ENCODE measurements around the gene METRNL. TPM values are rescaled to one million over a fixed set of nuclear protein-coding genes. Genes with fewer than 3 reads are reported as not detected.
"Not testable (repeated sequence)": the region's sequence is repeated elsewhere in the genome, so short reads cannot be mapped to it uniquely, and the experiment has no call there.

Gene METRNL
- total and polyA plus RNA-seq, 12 donors: 39.0 to 134 (median 70.9) TPM

DNA sequence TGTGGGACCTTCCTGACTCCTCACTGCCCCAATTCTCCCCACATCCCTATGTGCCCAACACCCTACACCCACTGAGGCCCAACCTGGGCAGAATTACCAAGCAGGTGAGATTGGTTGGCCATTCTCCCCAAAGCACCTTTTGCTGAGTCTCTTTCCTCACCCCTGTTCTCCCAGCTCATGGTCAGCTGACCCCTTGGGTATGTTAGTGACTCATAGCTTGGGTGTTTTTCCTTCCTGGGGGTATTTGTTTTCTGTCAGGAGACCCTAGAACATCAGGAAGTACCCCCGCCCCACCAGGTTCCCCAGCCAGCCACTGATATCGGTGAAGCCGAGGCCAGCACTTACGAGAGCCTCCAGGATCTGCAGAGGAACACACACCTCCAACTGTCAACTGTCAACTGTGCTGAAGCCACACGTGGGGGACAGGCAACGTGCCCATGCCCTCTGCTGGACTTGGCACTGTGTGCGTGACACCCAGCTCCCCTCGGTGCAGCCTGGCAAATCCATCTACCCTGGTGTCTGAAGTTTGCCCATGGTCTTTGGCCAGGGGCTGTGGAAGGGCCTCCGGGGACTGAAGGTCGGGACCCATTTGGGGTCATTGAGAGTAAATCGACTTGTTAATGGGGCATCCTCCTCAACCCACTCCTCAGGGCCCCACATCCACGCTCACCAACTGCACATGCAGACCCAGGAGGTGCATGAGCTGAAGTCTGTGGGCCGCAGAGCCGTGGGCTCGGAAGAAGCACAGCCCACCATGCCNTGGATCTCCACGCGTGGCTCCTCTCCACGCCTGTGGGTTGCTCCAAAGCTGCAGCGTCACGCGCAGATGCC, 53.1 kb downstream of the METRNL start:
- Histone ChIP-seq H3K36me3 (no peaks in the 10 kb centered on the region), H3K4me3 (no peak overlapping the region), H3K27ac (no peak overlapping the region), H3K27me3 (peaks cover 0 to 14% (median 0%) of the 10 kb centered on the region in 7 donors), H3K4me1 (peaks cover 0 to 7% (median 0%) of the 10 kb centered on the region in 9 donors), H3K9me3 (no peaks in the 10 kb centered on the region)
- DNase-seq: peak in 1 of 2 donors; percentile 59
- intact Hi-C loops (cut with DNase I): no loop called here
- WGBS, 2 donors: 73 to 74% methylated on average over 21 of the region's 21 CpGs
- peak; percentile 66 to 86 (median 77) for ATAC-seq
- TF ChIP-seq, protein P1, sequence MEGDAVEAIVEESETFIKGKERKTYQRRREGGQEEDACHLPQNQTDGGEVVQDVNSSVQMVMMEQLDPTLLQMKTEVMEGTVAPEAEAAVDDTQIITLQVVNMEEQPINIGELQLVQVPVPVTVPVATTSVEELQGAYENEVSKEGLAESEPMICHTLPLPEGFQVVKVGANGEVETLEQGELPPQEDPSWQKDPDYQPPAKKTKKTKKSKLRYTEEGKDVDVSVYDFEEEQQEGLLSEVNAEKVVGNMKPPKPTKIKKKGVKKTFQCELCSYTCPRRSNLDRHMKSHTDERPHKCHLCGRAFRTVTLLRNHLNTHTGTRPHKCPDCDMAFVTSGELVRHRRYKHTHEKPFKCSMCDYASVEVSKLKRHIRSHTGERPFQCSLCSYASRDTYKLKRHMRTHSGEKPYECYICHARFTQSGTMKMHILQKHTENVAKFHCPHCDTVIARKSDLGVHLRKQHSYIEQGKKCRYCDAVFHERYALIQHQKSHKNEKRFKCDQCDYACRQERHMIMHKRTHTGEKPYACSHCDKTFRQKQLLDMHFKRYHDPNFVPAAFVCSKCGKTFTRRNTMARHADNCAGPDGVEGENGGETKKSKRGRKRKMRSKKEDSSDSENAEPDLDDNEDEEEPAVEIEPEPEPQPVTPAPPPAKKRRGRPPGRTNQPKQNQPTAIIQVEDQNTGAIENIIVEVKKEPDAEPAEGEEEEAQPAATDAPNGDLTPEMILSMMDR (IDR thresholded peaks at IDR 0.05): peak in 1 of 9 donors; percentile 12

DNA sequence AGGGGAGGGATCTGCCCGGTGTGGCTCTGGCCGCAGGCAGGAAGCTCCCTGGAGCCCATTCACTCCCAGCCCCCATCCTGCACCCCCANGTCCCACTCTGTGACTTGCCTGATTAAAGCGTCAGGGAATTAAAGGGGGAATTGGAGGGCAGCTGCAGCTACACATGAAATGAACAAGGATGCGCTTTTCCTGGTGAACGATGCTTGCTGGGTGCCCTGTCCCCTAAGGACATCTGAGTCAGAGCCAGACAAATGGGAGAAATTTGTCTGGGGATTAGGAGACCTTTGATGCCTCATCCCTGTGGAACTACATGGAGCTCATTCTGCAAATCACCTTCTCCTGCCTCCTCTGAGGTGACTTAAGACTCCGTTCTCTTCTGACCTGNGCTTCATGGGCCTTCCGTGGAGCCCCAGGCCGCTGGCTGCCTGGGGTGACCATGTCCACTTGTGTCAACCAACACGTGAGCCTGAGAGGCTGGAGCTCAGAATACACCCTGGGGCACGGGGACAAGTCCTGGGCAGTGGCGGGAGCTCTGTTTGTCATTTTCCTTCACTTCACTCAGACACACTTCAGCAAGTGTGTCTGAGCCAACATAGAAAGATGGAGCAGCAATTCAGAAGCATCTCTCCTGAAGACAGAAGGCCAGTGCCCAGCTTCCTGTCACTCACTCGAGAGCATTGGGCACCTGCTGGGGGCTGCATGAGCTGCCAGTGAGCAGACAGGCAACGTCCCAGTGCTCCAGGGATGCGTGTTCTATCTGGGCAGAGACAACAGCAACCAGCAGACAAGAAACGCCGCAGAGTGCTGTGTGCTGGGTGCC, 54.1 kb downstream of the METRNL start:
- Histone ChIP-seq H3K27me3 (peaks cover 0 to 16% (median 0%) of the 10 kb centered on the region in 7 donors), H3K4me1 (peaks cover 0 to 7% (median 0%) of the 10 kb centered on the region in 9 donors), H3K9me3 (no peaks in the 10 kb centered on the region), H3K36me3 (no peaks in the 10 kb centered on the region), H3K27ac (no peak overlapping the region), H3K4me3 (no peak overlapping the region)
- TF ChIP-seq, protein P1 (IDR thresholded peaks at IDR 0.05): no peak
- intact Hi-C loops (cut with DNase I): no loop called here
- WGBS, 2 donors: 52 to 58% methylated on average over 16 of the region's 16 CpGs
- DNase-seq: no peak
- peak in 4 of 8 donors; percentile 36 to 64 (median 44) for ATAC-seq

DNA sequence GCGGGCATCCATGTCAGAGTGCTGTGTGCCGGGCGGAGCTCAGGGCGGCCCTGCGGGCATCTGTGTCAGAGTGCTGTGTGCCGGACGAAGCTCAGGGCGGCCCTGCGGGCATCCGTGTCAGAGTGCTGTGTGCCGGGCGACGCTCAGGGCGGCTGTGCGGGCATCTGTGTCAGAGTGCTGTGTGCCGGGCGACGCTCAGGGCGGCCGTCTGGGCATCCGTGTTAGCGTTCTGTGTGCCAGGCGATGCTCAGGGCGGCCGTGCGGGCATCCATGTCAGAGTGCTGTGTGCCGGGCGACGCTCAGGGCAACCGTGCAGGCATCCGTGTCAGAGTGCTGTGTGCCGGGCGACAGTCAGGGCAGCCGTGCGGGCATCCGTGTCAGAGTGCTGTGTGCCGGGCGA, 55.0 kb downstream of the METRNL start:
- DNase-seq; H3K4me1 ChIP-seq; ATAC-seq; H3K36me3 ChIP-seq; H3K27ac ChIP-seq; H3K9me3 ChIP-seq; intact Hi-C loops (cut with DNase I); H3K4me3 ChIP-seq: not testable (repeated sequence)
- peaks cover 0 to 16% (median 0%) of the 10 kb centered on the region in 7 donors for H3K27me3 ChIP-seq
- WGBS, 2 donors: 91 to 99% methylated on average over 26 to 34 of the region's 38 CpGs

DNA sequence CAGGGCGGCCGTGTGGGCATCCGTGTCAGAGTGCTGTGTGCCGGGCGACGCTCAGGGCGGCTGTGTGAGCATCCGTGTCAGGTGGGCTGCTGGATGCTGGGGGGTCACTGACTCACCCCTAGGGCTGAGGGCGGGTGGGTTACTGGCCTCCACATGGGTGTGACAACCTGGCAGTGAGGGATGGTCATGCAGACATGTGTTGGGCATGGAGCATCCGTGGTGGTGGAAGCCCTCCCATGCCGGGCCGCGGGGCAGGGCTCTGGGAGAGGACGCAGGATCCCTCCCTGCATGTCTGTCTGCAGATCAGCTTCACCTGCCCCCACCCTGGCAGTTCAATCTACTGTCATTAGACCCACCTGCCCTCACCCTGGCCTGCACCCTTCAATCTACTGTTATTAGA, 56.3 kb downstream of the METRNL start:
- ATAC-seq (no peak), DNase-seq (no peak)
- Histone ChIP-seq H3K4me3 (no peak overlapping the region), H3K4me1 (peaks cover 0 to 7% (median 0%) of the 10 kb centered on the region in 9 donors), H3K27me3 (peaks cover 0 to 16% (median 3%) of the 10 kb centered on the region in 7 donors), H3K9me3 (no peaks in the 10 kb centered on the region), H3K36me3 (no peaks in the 10 kb centered on the region), H3K27ac (no peak overlapping the region)
- intact Hi-C loops (cut with DNase I): no loop called here
- TF ChIP-seq, protein P1 (IDR thresholded peaks at IDR 0.05): no peak
- 90 to 92% methylated on average over 14 of the region's 14 CpGs for WGBS, 2 donors

All from heart right ventricle (tissue), 16 donors.